Measurements from ENCODE around the gene CACYBP. TPM values are rescaled to one million over a fixed set of nuclear protein-coding genes. Genes with fewer than 3 reads are reported as not detected.

The CACYBP gene
- total and polyA plus RNA-seq, 2 experiments from 2014 or later: 209 to 453 TPM

GRCh38 chr1:174968750-174969244 is 30.9 kb upstream of the CACYBP start (continued):
- TF ChIP-seq CTCF (conservative IDR thresholded peaks at IDR 0.05; ENCODE audit: low read depth in 2 of 2) (no peak), EZH2phosphoT487 (IDR thresholded peaks at IDR 0.05; ENCODE audit: unreplicated experiment) (no peak), EZH2 (IDR thresholded peaks at IDR 0.05; ENCODE audit: low read depth, unreplicated experiment) (no peak)

GRCh38 chr1:174969977-174970376 is 29.8 kb upstream of the CACYBP start:
- H3K9me3 Mint-ChIP-seq: no peaks in the 10 kb centered on the region
- H3K36me3 ChIP-seq (ENCODE audit: insufficient read depth): peaks cover 47% of the 10 kb centered on the region; the same call in 1 of the 2 replicates
- ATAC-seq (no peak), DNase-seq (ENCODE audit: low spot score) (no peak)
- H3K4me3 Mint-ChIP-seq: no peak overlapping the region
- no peak overlapping the region for H3K27ac ChIP-seq (ENCODE audit: low read depth)
- 0 out of 2 replicates have a peak, but pooled peaks cover 2% of the 10 kb centered on the region for H3K4me1 ChIP-seq (ENCODE audit: insufficient read depth)
- H3K9me2 ChIP-seq (ENCODE audit: insufficient read depth): no peaks in the 10 kb centered on the region
- peaks cover 10% of the 10 kb centered on the region; the same call in 2 of the 3 replicates for H3K4me1 Mint-ChIP-seq
- H3K36me3 Mint-ChIP-seq (ENCODE audit: low read depth): peaks cover 44% of the 10 kb centered on the region
- peaks cover 3% of the 10 kb centered on the region for H3F3A ChIP-seq (replicated peaks; ENCODE audit: low read depth)
- no peak overlapping the region for H2AFZ ChIP-seq
- no peak overlapping the region for H3K27ac Mint-ChIP-seq
- H3K4me3 ChIP-seq: no peak overlapping the region
- no peak overlapping the region for H3K4me2 ChIP-seq
- no peaks in the 10 kb centered on the region for H3K27me3 ChIP-seq (ENCODE audit: insufficient read depth)
- peaks cover 3% of the 10 kb centered on the region for H4K20me1 ChIP-seq (replicated peaks; ENCODE audit: insufficient read depth)
- peaks cover 17% of the 10 kb centered on the region; the same call in 1 of the 2 replicates for H3K79me2 ChIP-seq (replicated peaks; ENCODE audit: insufficient read depth)
- peaks cover 4% of the 10 kb centered on the region for H3K27me3 Mint-ChIP-seq (ENCODE audit: insufficient read depth, low read depth, poor library complexity)
- no peak for TF ChIP-seq JUNB (IDR thresholded peaks at IDR 0.05; ENCODE audit: unreplicated experiment)
- TF ChIP-seq ZNF462 (CRISPR knock-in tag; IDR thresholded peaks at IDR 0.05): no peak
- TF ChIP-seq POLR2AphosphoS5 (IDR thresholded peaks at IDR 0.05; ENCODE audit: low read depth): no peak
- no peak for TF ChIP-seq ETS1 (IDR thresholded peaks at IDR 0.05)
- no peak for TF ChIP-seq NANOG (IDR thresholded peaks at IDR 0.05; ENCODE audit: borderline replicate concordance)
- no peak for TF ChIP-seq STAT1 (IDR thresholded peaks at IDR 0.05; ENCODE audit: unreplicated experiment)
- TF ChIP-seq ZNF114 (CRISPR knock-in tag; IDR thresholded peaks at IDR 0.05): no peak
- TF ChIP-seq EZH2phosphoT487 (IDR thresholded peaks at IDR 0.05; ENCODE audit: unreplicated experiment): no peak
- TF ChIP-seq EZH2 (IDR thresholded peaks at IDR 0.05; ENCODE audit: low read depth, unreplicated experiment): no peak
- no peak for TF ChIP-seq REST (IDR thresholded peaks at IDR 0.05; ENCODE audit: unreplicated experiment)
- no peak for TF ChIP-seq ZNF331 (CRISPR knock-in tag; IDR thresholded peaks at IDR 0.05; ENCODE audit: low read depth)
